ENCODE results near the gene POP4. TPM values are rescaled to one million over a fixed set of nuclear protein-coding genes. Genes with fewer than 3 reads are reported as not detected.

Gene POP4
- total and polyA plus RNA-seq, 10 of the 15 experiments (the other 5 are each of a cell fraction or from before 2014, with no cell fraction given) = 52.1 to 231 (median 118) TPM

DNA sequence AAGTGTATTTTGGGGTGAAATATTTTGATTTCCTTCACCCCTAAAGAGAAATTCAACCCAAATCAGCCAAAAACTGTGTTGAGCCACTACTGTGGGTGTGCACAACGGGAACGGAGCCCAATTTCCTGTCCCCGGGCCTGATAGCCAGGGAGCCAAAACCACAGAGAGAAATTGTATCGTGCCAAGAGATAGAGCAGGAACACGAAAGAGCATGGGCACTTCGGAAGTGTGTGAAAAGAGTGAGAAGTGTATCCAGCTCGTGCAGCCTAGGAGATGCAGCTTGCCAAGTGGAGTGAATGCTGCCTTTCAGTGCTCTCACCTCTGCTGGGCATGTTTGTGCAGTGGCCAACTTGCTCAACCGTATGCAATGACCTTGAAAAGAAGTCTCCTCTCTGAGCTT is 39.8 kb downstream of the POP4 start (continued):
- TF ChIP-seq, protein P1, sequence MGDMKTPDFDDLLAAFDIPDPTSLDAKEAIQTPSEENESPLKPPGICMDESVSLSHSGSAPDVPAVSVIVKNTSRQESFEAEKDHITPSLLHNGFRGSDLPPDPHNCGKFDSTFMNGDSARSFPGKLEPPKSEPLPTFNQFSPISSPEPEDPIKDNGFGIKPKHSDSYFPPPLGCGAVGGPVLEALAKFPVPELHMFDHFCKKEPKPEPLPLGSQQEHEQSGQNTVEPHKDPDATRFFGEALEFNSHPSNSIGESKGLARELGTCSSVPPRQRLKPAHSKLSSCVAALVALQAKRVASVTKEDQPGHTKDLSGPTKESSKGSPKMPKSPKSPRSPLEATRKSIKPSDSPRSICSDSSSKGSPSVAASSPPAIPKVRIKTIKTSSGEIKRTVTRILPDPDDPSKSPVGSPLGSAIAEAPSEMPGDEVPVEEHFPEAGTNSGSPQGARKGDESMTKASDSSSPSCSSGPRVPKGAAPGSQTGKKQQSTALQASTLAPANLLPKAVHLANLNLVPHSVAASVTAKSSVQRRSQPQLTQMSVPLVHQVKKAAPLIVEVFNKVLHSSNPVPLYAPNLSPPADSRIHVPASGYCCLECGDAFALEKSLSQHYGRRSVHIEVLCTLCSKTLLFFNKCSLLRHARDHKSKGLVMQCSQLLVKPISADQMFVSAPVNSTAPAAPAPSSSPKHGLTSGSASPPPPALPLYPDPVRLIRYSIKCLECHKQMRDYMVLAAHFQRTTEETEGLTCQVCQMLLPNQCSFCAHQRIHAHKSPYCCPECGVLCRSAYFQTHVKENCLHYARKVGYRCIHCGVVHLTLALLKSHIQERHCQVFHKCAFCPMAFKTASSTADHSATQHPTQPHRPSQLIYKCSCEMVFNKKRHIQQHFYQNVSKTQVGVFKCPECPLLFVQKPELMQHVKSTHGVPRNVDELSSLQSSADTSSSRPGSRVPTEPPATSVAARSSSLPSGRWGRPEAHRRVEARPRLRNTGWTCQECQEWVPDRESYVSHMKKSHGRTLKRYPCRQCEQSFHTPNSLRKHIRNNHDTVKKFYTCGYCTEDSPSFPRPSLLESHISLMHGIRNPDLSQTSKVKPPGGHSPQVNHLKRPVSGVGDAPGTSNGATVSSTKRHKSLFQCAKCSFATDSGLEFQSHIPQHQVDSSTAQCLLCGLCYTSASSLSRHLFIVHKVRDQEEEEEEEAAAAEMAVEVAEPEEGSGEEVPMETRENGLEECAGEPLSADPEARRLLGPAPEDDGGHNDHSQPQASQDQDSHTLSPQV (IDR thresholded peaks at IDR 0.05) = no peak
- no peak for TF ChIP-seq PAX8 (IDR thresholded peaks at IDR 0.05)
- no peak for TF ChIP-seq ZZZ3 (IDR thresholded peaks at IDR 0.05; ENCODE audit: control insufficient read depth, insufficient read length, low read depth)
- TF ChIP-seq NFYB (IDR thresholded peaks at IDR 0.05; ENCODE audit: insufficient read depth, low read depth, low read length) = no peak
- TF ChIP-seq POU2F2 (IDR thresholded peaks at IDR 0.05; ENCODE audit: borderline replicate concordance, low read depth, low read length) = no peak
- TF ChIP-seq CHD4 (IDR thresholded peaks at IDR 0.05) = no peak
- no peak for TF ChIP-seq ETV6 (conservative IDR thresholded peaks at IDR 0.05 in 1 of 2, IDR thresholded peaks at IDR 0.05 in 1 of 2; ENCODE audit: borderline replicate concordance in 1 of 2, low read depth in 1 of 2)

GRCh38 chr19:29650772-29651387 is 44.8 kb downstream of the POP4 start:
- BruUV-seq (replicated peaks) = no TSS peak

More at GRCh38 chr19:29650772-29651387, 44.8 kb downstream of the POP4 start:
- Histone ChIP-seq H4K20me1 (ENCODE audit: control insufficient read depth, insufficient read depth) (no peaks in the 10 kb centered on the region), H2AFZ (ENCODE audit: control insufficient read depth, low read depth, low read length) (no peak overlapping the region), H3K4me3 (no peak overlapping the region), H3K27me3 (replicated peaks in 1 of 2; ENCODE audit: control insufficient read depth in 2 of 2, insufficient read depth in 2 of 2, low read length in 1 of 2) (0 out of 4 replicates have a peak, but pooled peaks cover 0 to 3% of the 10 kb centered on the region in 2 experiments), H3K36me3 (ENCODE audit: control insufficient read depth in 2 of 2, insufficient read depth in 2 of 2, low read length in 1 of 2) (no peaks in the 10 kb centered on the region), H3K79me2 (ENCODE audit: control insufficient read depth, insufficient read depth, low read length) (no peaks in the 10 kb centered on the region), H3K27ac (ENCODE audit: control insufficient read depth, insufficient read depth) (no peak overlapping the region), H3K9ac (ENCODE audit: control insufficient read depth, insufficient read depth, low read length) (no peak overlapping the region), H3K4me2 (ENCODE audit: control insufficient read depth, insufficient read depth) (no peak overlapping the region), H3K4me1 (ENCODE audit: control insufficient read depth, insufficient read depth, low read length) (peaks cover 2% of the 10 kb centered on the region; the same call in 1 of the 2 replicates), H3K9me3 (replicated peaks; ENCODE audit: control insufficient read depth, insufficient read depth, low read length) (no peaks in the 10 kb centered on the region)
- ChIA-PET RAD21 (ENCODE audit: unreplicated experiment) (no interaction called here), CTCF (no interaction called here), SMC1A (ENCODE audit: uncharacterized antibody, unreplicated experiment) (interaction anchor here (1.3 kb wide), 1 partner anchor 41 kb away, joined by 3 read pairs; no protein-coding TSS in a partner anchor), POLR2A (no interaction called here)
- ATAC-seq = no peak
- no peak for DNase-seq (ENCODE audit: low read depth, low spot score)
- TF ChIP-seq GABPA (IDR thresholded peaks at IDR 0.05; ENCODE audit: low read depth) (no peak), ATF2 (IDR thresholded peaks at IDR 0.05; ENCODE audit: low read length) (no peak), ETV6 (conservative IDR thresholded peaks at IDR 0.05 in 1 of 2, IDR thresholded peaks at IDR 0.05 in 1 of 2; ENCODE audit: borderline replicate concordance in 1 of 2, low read depth in 1 of 2) (no peak), FOXM1 (IDR thresholded peaks at IDR 0.05; ENCODE audit: low read depth, low read length) (no peak), ASH2L (IDR thresholded peaks at IDR 0.05; ENCODE audit: borderline replicate concordance, low read depth) (no peak), DPF2 (IDR thresholded peaks at IDR 0.05) (no peak), SREBF1 (IDR thresholded peaks at IDR 0.05; ENCODE audit: low read length) (no peak), BHLHE40 (IDR thresholded peaks at IDR 0.05; ENCODE audit: borderline replicate concordance in 1 of 2, low read depth in 2 of 2, low read length in 1 of 2) (no peak), SRF (IDR thresholded peaks at IDR 0.05; ENCODE audit: low read depth in 2 of 2, low read length in 2 of 2) (no peak), CREM (IDR thresholded peaks at IDR 0.05; ENCODE audit: low read depth) (no peak)
- 56% methylated on average over 7 of the region's 7 CpGs for WGBS (ENCODE audit: insufficient coverage, insufficient replicate concordance, low lambda C conversion rate, missing lambda C conversion rate)
- FAIRE-seq = no peak
- intact Hi-C loops (cut with micrococcal nuclease; ENCODE audit: unreplicated experiment) = no loop called here
- in situ Hi-C loops (cut with MboI) = no loop called here
